H1 (cell line): ENCODE data around the gene ZNF219.

Experiments
- CBX5 ChIP-seq: fragments of 300-800, 300-1000 bp; sonication (generic); IDR thresholded peaks from 2 replicates; pipeline ENCODE4 v1.7.1; 2016; ENCODE audit warnings: antibody characterized with exemption, low read length, low read depth
- CREB1 ChIP-seq: IDR thresholded peaks from 2 replicates; pipeline ENCODE4 v1.6.1; 2012; ENCODE audit warnings: inconsistent platforms
- EGR1 ChIP-seq: IDR thresholded peaks from 2 replicates; pipeline ENCODE4 v1.6.1; 2011; ENCODE audit warnings: low read depth, low read length, borderline replicate concordance
- EP300 ChIP-seq, 2 experiments: IDR thresholded peaks; 1 replicate in 1 of 2; 2 replicates in 1 of 2; pipeline ENCODE4 v1.6.1; 2011 to 2012; ENCODE audit warnings: low read depth in 2 of 2, low read length in 2 of 2, mild to moderate bottlenecking in 2 of 2, borderline replicate concordance in 1 of 2, inconsistent platforms in 1 of 2, moderate library complexity in 1 of 2
- EZH2 ChIP-seq: fragments of 200-600 bp; sonication (generic); IDR thresholded peaks from 2 replicates; pipeline ENCODE4 v1.7.1; 2012; ENCODE audit warnings: low read depth, mild to moderate bottlenecking, moderate library complexity, low read length, inconsistent platforms; ENCODE audit not compliant: severe bottlenecking
- GTF2F1 ChIP-seq: IDR thresholded peaks from 2 replicates; pipeline ENCODE4 v1.6.1; 2012; ENCODE audit warnings: low read depth, low read length, improper control_type of control experiment, borderline replicate concordance
- JUND ChIP-seq: IDR thresholded peaks from 2 replicates; pipeline ENCODE4 v1.6.1; 2011; ENCODE audit warnings: mild to moderate bottlenecking, improper control_type of control experiment, low read length
- POLR2A ChIP-seq, 2 experiments: IDR thresholded peaks; 1 replicate in 1 of 2; 2 replicates in 1 of 2; pipeline ENCODE4 v1.6.1; 2011; ENCODE audit warnings: low read depth in 2 of 2, low read length in 2 of 2, mild to moderate bottlenecking in 2 of 2; ENCODE audit errors: control extremely low read depth in 1 of 2
- POLR2AphosphoS5 ChIP-seq: IDR thresholded peaks from 2 replicates; pipeline ENCODE4 v1.6.1; 2011; ENCODE audit warnings: low read depth, low read length
- RBBP5 ChIP-seq: IDR thresholded peaks from 2 replicates; pipeline ENCODE4 v1.7.1; 2012; ENCODE audit warnings: low read depth, mild to moderate bottlenecking, inconsistent platforms, low read length, moderate library complexity, borderline replicate concordance
- SIN3A ChIP-seq, 2 experiments: IDR thresholded peaks in 1 of 2; conservative IDR thresholded peaks in 1 of 2; 2 replicates each; pipeline ENCODE4 v1.6.1; 2011 to 2012; ENCODE audit warnings: low read length in 2 of 2, improper control_type of control experiment in 1 of 2, low read depth in 1 of 2, mild to moderate bottlenecking in 1 of 2
- TF ChIP-seq, protein P1 (sequence below), 3 experiments: IDR thresholded peaks; 1 replicate in 2 of 3; 2 replicates in 1 of 3; pipeline versions ENCODE4 v1.5.1 to v1.6.1; 2011; ENCODE audit warnings: low read length in 3 of 3, mild to moderate bottlenecking in 3 of 3, inconsistent platforms in 2 of 3, low read depth in 1 of 3, moderate library complexity in 1 of 3; ENCODE audit not compliant: insufficient read depth in 1 of 3; ENCODE audit errors: control extremely low read depth in 1 of 3
- TF ChIP-seq, protein P2 (sequence below): IDR thresholded peaks from 2 replicates; pipeline ENCODE4 v1.6.1; 2012; ENCODE audit warnings: low read length, inconsistent platforms

DNA sequence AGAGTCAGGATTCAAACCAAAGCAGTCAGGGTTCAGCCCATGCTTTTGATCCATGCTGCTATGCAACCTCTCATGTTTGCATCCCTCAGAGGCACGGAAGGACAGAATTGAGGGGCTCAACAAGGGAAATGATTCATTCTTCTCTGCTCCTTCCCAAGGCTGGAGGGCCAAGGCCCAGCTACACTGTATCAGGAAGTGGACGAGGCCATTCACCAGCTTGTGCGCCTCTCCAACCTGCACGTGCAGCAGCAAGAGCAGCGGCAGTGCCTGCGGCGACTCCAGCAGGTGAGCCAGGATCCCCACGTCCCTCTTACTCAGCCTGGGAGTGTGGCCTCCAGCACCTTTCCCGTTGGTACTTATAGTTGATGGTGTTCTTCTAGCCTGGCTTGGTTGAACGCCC is 19.7 kb downstream of the ZNF219 start:
- TF ChIP-seq, protein P1, sequence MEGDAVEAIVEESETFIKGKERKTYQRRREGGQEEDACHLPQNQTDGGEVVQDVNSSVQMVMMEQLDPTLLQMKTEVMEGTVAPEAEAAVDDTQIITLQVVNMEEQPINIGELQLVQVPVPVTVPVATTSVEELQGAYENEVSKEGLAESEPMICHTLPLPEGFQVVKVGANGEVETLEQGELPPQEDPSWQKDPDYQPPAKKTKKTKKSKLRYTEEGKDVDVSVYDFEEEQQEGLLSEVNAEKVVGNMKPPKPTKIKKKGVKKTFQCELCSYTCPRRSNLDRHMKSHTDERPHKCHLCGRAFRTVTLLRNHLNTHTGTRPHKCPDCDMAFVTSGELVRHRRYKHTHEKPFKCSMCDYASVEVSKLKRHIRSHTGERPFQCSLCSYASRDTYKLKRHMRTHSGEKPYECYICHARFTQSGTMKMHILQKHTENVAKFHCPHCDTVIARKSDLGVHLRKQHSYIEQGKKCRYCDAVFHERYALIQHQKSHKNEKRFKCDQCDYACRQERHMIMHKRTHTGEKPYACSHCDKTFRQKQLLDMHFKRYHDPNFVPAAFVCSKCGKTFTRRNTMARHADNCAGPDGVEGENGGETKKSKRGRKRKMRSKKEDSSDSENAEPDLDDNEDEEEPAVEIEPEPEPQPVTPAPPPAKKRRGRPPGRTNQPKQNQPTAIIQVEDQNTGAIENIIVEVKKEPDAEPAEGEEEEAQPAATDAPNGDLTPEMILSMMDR (IDR thresholded peaks at IDR 0.05; ENCODE audit: control extremely low read depth in 1 of 3, insufficient read depth in 1 of 3, low read depth in 1 of 3, low read length in 3 of 3), result no peak
- TF ChIP-seq EP300 (IDR thresholded peaks at IDR 0.05; ENCODE audit: borderline replicate concordance in 1 of 2, low read depth in 2 of 2, low read length in 2 of 2) (no peak), CREB1 (no peak), GTF2F1 (no peak), EGR1 (no peak), EZH2 (no peak), POLR2AphosphoS5 (no peak), CBX5 (no peak), RBBP5 (no peak), POLR2A (IDR thresholded peaks at IDR 0.05; ENCODE audit: control extremely low read depth in 1 of 2, low read depth in 2 of 2, low read length in 2 of 2) (no peak), JUND (no peak), SIN3A (conservative IDR thresholded peaks at IDR 0.05 in 1 of 2, IDR thresholded peaks at IDR 0.05 in 1 of 2; ENCODE audit: low read depth in 1 of 2, low read length in 2 of 2) (no peak)
- TF ChIP-seq, protein P2, sequence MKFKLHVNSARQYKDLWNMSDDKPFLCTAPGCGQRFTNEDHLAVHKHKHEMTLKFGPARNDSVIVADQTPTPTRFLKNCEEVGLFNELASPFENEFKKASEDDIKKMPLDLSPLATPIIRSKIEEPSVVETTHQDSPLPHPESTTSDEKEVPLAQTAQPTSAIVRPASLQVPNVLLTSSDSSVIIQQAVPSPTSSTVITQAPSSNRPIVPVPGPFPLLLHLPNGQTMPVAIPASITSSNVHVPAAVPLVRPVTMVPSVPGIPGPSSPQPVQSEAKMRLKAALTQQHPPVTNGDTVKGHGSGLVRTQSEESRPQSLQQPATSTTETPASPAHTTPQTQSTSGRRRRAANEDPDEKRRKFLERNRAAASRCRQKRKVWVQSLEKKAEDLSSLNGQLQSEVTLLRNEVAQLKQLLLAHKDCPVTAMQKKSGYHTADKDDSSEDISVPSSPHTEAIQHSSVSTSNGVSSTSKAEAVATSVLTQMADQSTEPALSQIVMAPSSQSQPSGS, result no peak
